Ishikawa (cell line): Measurements from ENCODE around the gene MARCOL.

ENCODE experiments used
- CEBPB ChIP-seq: IDR thresholded peaks from 2 replicates; pipeline ENCODE4 v1.6.1; 2012
- CREB1 ChIP-seq: IDR thresholded peaks from 2 replicates; pipeline ENCODE4 v1.6.1; 2012; ENCODE audit warnings: low read depth
- EGR1 ChIP-seq: IDR thresholded peaks from 2 replicates; pipeline ENCODE4 v1.6.1; 2012
- EP300 ChIP-seq: IDR thresholded peaks from 2 replicates; pipeline ENCODE4 v1.6.1; 2012; ENCODE audit warnings: borderline replicate concordance
- FOXM1 ChIP-seq: IDR thresholded peaks from 2 replicates; pipeline ENCODE4 v1.6.1; 2012; ENCODE audit warnings: low read depth, borderline replicate concordance
- MAX ChIP-seq: IDR thresholded peaks from 2 replicates; pipeline ENCODE4 v1.6.1; 2012
- NFIC ChIP-seq: IDR thresholded peaks from 2 replicates; pipeline ENCODE4 v1.6.1; 2012
- RAD21 ChIP-seq: IDR thresholded peaks from 2 replicates; pipeline ENCODE4 v1.6.1; 2012; ENCODE audit warnings: low read depth
- TAF1 ChIP-seq: IDR thresholded peaks from 2 replicates; pipeline ENCODE4 v1.6.1; 2012; ENCODE audit warnings: low read depth, mild to moderate bottlenecking
- TCF12 ChIP-seq: IDR thresholded peaks from 2 replicates; pipeline ENCODE4 v1.6.1; 2012; ENCODE audit warnings: low read depth
- TEAD4 ChIP-seq: IDR thresholded peaks from 2 replicates; pipeline ENCODE4 v1.6.1; 2012
- YY1 ChIP-seq: IDR thresholded peaks from 2 replicates; pipeline ENCODE4 v1.6.1; 2012; ENCODE audit warnings: low read depth
- ZBTB7A ChIP-seq: IDR thresholded peaks from 2 replicates; pipeline ENCODE4 v1.6.1; 2012; ENCODE audit warnings: low read depth
- TF ChIP-seq, protein P1 (sequence below): IDR thresholded peaks from 2 replicates; pipeline ENCODE4 v1.6.1; 2012
- TF ChIP-seq, protein P2 (sequence below): IDR thresholded peaks from 2 replicates; pipeline ENCODE4 v1.6.1; 2012; ENCODE audit warnings: low read depth, mild to moderate bottlenecking

The MARCOL gene

DNA sequence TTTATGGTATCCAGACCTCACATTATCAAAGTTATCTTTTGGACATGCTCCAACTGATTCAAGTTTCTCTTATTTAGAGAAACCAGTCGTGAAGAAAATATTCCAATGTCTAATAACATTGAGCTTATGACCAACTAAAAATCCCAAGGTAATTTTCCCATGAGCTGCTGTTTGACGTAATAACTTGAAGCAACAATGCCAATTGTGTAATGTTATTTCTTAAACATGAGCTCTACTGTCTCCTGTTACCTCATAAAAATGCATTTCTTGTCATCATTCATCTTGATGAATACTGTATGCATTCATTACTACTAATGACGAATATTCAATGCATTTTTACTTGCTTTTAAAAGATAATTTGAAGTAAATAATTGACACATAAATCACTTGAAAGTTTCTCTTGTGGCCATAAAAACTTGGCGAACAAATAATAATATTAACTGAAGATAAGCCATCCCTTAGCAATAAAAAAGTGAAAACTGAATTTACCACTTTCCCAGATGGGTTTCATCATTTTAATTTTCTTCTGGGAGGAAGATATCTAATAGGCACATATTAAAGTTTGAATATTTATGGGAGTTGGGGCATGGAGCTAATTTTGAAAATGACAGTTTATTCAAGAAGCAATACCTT, 424 bp upstream of the MARCOL start:
- TF ChIP-seq EP300 = no peak
- no peak for TF ChIP-seq TEAD4
- no peak for TF ChIP-seq ZBTB7A
- no peak for TF ChIP-seq EGR1
- TF ChIP-seq MAX = no peak
- TF ChIP-seq YY1 = no peak
- TF ChIP-seq, protein P1, sequence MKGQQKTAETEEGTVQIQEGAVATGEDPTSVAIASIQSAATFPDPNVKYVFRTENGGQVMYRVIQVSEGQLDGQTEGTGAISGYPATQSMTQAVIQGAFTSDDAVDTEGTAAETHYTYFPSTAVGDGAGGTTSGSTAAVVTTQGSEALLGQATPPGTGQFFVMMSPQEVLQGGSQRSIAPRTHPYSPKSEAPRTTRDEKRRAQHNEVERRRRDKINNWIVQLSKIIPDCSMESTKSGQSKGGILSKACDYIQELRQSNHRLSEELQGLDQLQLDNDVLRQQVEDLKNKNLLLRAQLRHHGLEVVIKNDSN = no peak
- no peak for TF ChIP-seq TCF12
- TF ChIP-seq RAD21 = no peak
- no peak for TF ChIP-seq TAF1
- no peak for TF ChIP-seq CEBPB
- no peak for TF ChIP-seq FOXM1
- TF ChIP-seq, protein P2, sequence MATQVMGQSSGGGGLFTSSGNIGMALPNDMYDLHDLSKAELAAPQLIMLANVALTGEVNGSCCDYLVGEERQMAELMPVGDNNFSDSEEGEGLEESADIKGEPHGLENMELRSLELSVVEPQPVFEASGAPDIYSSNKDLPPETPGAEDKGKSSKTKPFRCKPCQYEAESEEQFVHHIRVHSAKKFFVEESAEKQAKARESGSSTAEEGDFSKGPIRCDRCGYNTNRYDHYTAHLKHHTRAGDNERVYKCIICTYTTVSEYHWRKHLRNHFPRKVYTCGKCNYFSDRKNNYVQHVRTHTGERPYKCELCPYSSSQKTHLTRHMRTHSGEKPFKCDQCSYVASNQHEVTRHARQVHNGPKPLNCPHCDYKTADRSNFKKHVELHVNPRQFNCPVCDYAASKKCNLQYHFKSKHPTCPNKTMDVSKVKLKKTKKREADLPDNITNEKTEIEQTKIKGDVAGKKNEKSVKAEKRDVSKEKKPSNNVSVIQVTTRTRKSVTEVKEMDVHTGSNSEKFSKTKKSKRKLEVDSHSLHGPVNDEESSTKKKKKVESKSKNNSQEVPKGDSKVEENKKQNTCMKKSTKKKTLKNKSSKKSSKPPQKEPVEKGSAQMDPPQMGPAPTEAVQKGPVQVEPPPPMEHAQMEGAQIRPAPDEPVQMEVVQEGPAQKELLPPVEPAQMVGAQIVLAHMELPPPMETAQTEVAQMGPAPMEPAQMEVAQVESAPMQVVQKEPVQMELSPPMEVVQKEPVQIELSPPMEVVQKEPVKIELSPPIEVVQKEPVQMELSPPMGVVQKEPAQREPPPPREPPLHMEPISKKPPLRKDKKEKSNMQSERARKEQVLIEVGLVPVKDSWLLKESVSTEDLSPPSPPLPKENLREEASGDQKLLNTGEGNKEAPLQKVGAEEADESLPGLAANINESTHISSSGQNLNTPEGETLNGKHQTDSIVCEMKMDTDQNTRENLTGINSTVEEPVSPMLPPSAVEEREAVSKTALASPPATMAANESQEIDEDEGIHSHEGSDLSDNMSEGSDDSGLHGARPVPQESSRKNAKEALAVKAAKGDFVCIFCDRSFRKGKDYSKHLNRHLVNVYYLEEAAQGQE = no peak
- no peak for TF ChIP-seq CREB1
- TF ChIP-seq NFIC = no peak

DNA sequence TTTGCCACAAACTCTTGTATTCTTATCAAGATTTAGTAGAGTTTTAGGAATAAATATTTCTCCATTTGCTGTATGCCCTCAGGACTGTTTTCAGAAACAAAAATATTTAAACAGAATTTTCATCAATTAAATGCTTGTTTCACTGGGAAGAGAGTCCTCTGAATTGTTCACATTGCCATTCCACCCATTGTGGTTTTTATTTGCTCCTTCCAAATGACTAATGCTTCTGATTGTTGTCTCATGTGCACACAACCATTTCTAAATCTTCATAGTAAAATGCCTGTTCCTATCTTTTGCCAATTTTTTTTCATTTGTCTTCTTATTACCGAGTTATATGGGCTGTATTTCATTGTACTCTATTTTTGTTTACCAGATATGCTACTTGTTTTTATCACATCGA, 10.6 kb downstream of the MARCOL start:
- TF ChIP-seq, protein P1 = no peak
- TF ChIP-seq EGR1 (no peak), NFIC (no peak), MAX (no peak), EP300 (no peak), YY1 (no peak), CREB1 (no peak), TCF12 (no peak), TEAD4 (no peak), CEBPB (no peak), FOXM1 (no peak), RAD21 (no peak)
- TF ChIP-seq, protein P2 = no peak

DNA sequence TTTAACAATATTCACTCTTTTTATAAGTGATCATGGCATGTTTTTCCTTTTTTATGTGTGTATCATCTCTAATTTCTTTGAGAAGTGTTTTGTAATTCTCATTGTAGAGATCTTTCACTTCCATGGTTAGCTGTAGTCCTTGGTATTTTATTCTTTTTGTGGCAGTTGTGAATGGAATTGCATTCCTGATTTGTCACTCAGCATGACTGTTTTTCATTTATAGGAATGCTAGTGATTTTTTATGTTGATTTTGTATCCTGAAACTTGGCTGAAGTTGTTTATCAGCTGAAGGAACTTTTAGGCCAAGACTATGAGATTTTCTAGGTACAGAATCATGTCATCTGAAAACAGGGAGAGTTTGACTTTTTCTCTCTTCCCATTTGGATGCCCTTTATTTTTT, 17.1 kb downstream of the MARCOL start:
- TF ChIP-seq CEBPB (no peak), CREB1 (no peak), TCF12 (no peak), RAD21 (no peak), ZBTB7A (no peak), EGR1 (no peak), MAX (no peak), TAF1 (no peak), YY1 (no peak), FOXM1 (no peak), EP300 (no peak), TEAD4 (no peak), NFIC (no peak)
- TF ChIP-seq, protein P1 = no peak
- TF ChIP-seq, protein P2 = no peak

DNA sequence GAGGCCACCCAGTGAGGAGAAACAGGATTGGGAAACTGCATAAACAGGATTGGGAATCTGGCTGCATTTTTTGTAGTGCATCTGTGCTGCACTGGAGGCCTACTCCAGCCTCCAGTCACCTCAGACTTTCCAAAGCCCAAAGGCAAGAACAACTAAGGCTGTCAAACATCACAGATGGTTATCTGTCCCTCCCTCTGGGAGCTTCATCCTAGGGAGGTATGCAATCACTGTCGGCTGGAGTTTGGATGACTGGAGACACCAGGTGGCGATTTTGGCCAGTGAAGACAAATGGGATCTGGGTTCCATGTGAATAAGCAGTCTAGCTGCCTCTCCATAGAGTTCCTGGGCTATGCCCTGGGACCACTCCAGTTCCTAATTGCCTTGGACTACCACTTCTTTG, 21.0 kb downstream of the MARCOL start:
- TF ChIP-seq TCF12 (no peak), NFIC (no peak), CREB1 (no peak), EGR1 (no peak), RAD21 (no peak), TEAD4 (no peak), CEBPB (no peak), EP300 (no peak), ZBTB7A (no peak), MAX (no peak), TAF1 (no peak), YY1 (no peak), FOXM1 (no peak)
- TF ChIP-seq, protein P2 = no peak
- TF ChIP-seq, protein P1 = no peak
